Renal pelvis (tissue), 4 donors: ENCODE data around the gene GSE1. TPM values are rescaled to one million over a fixed set of nuclear protein-coding genes. Genes with fewer than 3 reads are reported as not detected.
"Not testable (repeated sequence)": the region's sequence is repeated elsewhere in the genome, so short reads cannot be mapped to it uniquely, and the experiment has no call there.

Experiments used
- DNase-seq: peaks from one replicate; pipeline ENCODE4 v3.0.0-alpha.2; 2013
- polyA plus RNA-seq, 3 donors: library from polyadenylated mRNA; unstranded; fragments of 120-200 nt; gene quantifications; one replicate each; pipeline ENCODE4 v1.2.1, GENCODE V29; 2013; ENCODE audit not compliant: insufficient read length in 3 of 3

The GSE1 gene
- polyA plus RNA-seq, 3 donors = 66.7 to 81.1 (median 76.1) TPM

GRCh38 chr16:85588562-85589503, 24.3 kb upstream of the GSE1 start:
- no peak for DNase-seq

GRCh38 chr16:85589688-85590505, 23.2 kb upstream of the GSE1 start:
- DNase-seq = no peak

GRCh38 chr16:85590506-85590832, 22.7 kb upstream of the GSE1 start:
- no peak for DNase-seq

- no peak for DNase-seq
Measured at GRCh38 chr16:85591381-85591780, 21.7 kb upstream of the GSE1 start.

GRCh38 chr16:85592277-85592676, 20.8 kb upstream of the GSE1 start:
- DNase-seq = not testable (repeated sequence)

GRCh38 chr16:85592700-85593493, 20.2 kb upstream of the GSE1 start:
- no peak for DNase-seq

GRCh38 chr16:85593494-85594221, 19.5 kb upstream of the GSE1 start:
- no peak for DNase-seq

- DNase-seq = no peak
Measured at GRCh38 chr16:85594273-85594977, 18.7 kb upstream of the GSE1 start.

GRCh38 chr16:85594978-85595661, 18.0 kb upstream of the GSE1 start:
- DNase-seq = no peak

GRCh38 chr16:85595812-85596502, 17.2 kb upstream of the GSE1 start:
- no peak for DNase-seq

GRCh38 chr16:85598141-85598540, 15.0 kb upstream of the GSE1 start:
- DNase-seq = no peak

- DNase-seq = no peak
Measured at GRCh38 chr16:85600078-85600477, 13.0 kb upstream of the GSE1 start.

- no peak for DNase-seq
Measured at GRCh38 chr16:85600530-85601271, 12.4 kb upstream of the GSE1 start.

- DNase-seq = no peak
Measured at GRCh38 chr16:85601272-85601639, 11.9 kb upstream of the GSE1 start.

GRCh38 chr16:85601730-85602401, 11.3 kb upstream of the GSE1 start:
- no peak for DNase-seq

GRCh38 chr16:85602402-85603202, 10.5 kb upstream of the GSE1 start:
- DNase-seq = no peak

- DNase-seq = no peak
Measured at GRCh38 chr16:85603203-85603755, 9.8 kb upstream of the GSE1 start.
